ENCODE measurements around the gene CTBP1. TPM values are rescaled to one million over a fixed set of nuclear protein-coding genes. Genes with fewer than 3 reads are reported as not detected.

Gene CTBP1
- total and polyA plus RNA-seq, 2 of the 8 experiments (the other 6 are each of a cell fraction or from before 2014, with no cell fraction given), result 128 to 185 TPM

DNA sequence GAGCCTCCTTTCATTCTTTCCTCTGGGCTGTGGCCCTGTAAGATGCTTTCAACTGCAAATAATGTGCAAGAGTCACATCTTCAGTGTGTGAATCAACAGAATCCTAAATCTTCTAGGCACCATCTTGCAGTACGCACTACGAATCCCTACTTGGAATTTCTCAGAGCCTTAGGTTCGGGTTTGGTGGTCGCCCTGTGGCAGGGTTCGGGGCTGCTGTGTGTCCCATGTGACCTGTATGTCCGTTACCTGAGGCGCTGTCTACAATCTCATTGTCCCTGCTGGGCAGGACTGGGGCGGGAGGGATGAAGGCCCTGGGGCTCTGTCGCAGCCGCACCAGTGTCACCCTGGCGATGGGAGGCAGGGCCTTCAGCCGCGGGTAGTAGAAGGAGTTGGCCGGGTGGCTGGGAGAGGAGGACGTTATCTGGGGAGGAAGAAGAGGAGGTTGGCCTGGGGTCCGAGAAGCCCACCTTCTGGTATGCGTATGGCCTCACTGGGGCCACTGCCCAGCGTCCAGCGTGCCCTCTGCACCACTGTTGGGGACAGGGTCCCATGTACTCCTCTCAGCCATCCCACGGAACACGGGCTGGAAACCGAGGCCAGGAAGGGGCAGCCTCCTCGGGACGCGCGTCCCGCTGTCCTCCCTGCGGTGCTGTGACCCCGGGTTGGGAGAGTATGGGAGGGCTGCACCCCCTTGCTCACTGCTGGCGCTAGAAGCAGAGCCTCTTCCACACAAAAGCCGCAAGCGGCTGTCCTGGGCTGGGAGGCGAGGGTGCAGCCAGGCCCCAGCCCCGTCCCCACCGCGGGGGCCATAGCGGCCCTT lies 78.6 kb downstream of the CTBP1 start (continued):
- TF ChIP-seq SRF (IDR thresholded peaks at IDR 0.05; ENCODE audit: low read depth, low read length) (no peak), POU5F1 (IDR thresholded peaks at IDR 0.05; ENCODE audit: low read depth, low read length) (no peak), YY1 (IDR thresholded peaks at IDR 0.05; ENCODE audit: low read depth, low read length) (no peak), CBX8 (IDR thresholded peaks at IDR 0.05; ENCODE audit: borderline replicate concordance, low read depth, low read length) (no peak), CTBP2 (IDR thresholded peaks at IDR 0.05; ENCODE audit: borderline replicate concordance, insufficient read depth, insufficient read length, low read length) (no peak)
